Lower leg skin (tissue), 3 donors: Measurements from ENCODE around the gene COX7A1.

Experiments
- POLR2A ChIP-seq, 2 donors: fragments of 450-650 bp; IDR thresholded peaks; one replicate each; pipeline ENCODE4 v1.6.1; 2016 to 2017; ENCODE audit warnings: antibody characterized with exemption in 2 of 2, mild to moderate bottlenecking in 1 of 2, moderate library complexity in 1 of 2
- TF ChIP-seq, protein P1 (sequence below), 3 donors: fragments of 450-650 bp; IDR thresholded peaks; one replicate each; pipeline ENCODE4 v1.5.1; 2016; ENCODE audit warnings: antibody characterized with exemption in 3 of 3, mild to moderate bottlenecking in 3 of 3, moderate library complexity in 2 of 3

- TF ChIP-seq, protein P1, sequence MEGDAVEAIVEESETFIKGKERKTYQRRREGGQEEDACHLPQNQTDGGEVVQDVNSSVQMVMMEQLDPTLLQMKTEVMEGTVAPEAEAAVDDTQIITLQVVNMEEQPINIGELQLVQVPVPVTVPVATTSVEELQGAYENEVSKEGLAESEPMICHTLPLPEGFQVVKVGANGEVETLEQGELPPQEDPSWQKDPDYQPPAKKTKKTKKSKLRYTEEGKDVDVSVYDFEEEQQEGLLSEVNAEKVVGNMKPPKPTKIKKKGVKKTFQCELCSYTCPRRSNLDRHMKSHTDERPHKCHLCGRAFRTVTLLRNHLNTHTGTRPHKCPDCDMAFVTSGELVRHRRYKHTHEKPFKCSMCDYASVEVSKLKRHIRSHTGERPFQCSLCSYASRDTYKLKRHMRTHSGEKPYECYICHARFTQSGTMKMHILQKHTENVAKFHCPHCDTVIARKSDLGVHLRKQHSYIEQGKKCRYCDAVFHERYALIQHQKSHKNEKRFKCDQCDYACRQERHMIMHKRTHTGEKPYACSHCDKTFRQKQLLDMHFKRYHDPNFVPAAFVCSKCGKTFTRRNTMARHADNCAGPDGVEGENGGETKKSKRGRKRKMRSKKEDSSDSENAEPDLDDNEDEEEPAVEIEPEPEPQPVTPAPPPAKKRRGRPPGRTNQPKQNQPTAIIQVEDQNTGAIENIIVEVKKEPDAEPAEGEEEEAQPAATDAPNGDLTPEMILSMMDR (IDR thresholded peaks at IDR 0.05) = no peak
- TF ChIP-seq POLR2A (IDR thresholded peaks at IDR 0.05) = no peak
Observed at GRCh38 chr19:36169084-36169760, 17.0 kb upstream of the COX7A1 start.
